Measurements from ENCODE around the gene CLCC1. TPM values are rescaled to one million over a fixed set of nuclear protein-coding genes. Genes with fewer than 3 reads are reported as not detected.
"Not testable (repeated sequence)": the region's sequence is repeated elsewhere in the genome, so short reads cannot be mapped to it uniquely, and the experiment has no call there.

Gene CLCC1
- total RNA-seq, 6 donors from 2014 or later, result 16.1 to 31.3 (median 25.8) TPM

- H3K4me1 ChIP-seq, result peaks cover 8 to 13% (median 11%) of the 10 kb centered on the region in 4 donors
- H3K27me3 ChIP-seq, result no peaks in the 10 kb centered on the region
- DNase-seq, result no peak
- H3K4me3 ChIP-seq, result no peak overlapping the region
- WGBS, 2 donors, result 85 to 88% methylated on average over 4 of the region's 4 CpGs
- no peak for ATAC-seq (ENCODE audit: low FRiP score in 2 of 2)
- no peaks in the 10 kb centered on the region for H3K9me3 ChIP-seq
- TF ChIP-seq POLR2AphosphoS5 (IDR thresholded peaks at IDR 0.05) (no peak), POLR2A (IDR thresholded peaks at IDR 0.05) (no peak), EP300 (IDR thresholded peaks at IDR 0.05) (no peak)
- TF ChIP-seq, protein P1, sequence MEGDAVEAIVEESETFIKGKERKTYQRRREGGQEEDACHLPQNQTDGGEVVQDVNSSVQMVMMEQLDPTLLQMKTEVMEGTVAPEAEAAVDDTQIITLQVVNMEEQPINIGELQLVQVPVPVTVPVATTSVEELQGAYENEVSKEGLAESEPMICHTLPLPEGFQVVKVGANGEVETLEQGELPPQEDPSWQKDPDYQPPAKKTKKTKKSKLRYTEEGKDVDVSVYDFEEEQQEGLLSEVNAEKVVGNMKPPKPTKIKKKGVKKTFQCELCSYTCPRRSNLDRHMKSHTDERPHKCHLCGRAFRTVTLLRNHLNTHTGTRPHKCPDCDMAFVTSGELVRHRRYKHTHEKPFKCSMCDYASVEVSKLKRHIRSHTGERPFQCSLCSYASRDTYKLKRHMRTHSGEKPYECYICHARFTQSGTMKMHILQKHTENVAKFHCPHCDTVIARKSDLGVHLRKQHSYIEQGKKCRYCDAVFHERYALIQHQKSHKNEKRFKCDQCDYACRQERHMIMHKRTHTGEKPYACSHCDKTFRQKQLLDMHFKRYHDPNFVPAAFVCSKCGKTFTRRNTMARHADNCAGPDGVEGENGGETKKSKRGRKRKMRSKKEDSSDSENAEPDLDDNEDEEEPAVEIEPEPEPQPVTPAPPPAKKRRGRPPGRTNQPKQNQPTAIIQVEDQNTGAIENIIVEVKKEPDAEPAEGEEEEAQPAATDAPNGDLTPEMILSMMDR (IDR thresholded peaks at IDR 0.05), result no peak
- H3K36me3 ChIP-seq, result peaks cover 2 to 30% (median 7%) of the 10 kb centered on the region in 4 donors
- peak overlapping the region in 1 of 4 donors; percentile 5 for H3K27ac ChIP-seq
These were observed 14.2 kb downstream of the CLCC1 start for GRCh38 chr1:108949044-108949443.

- ATAC-seq (ENCODE audit: low FRiP score in 2 of 2) (peak in 1 of 2 donors; percentile 31), DNase-seq (no peak)
- no peak for TF ChIP-seq POLR2A (IDR thresholded peaks at IDR 0.05)
- TF ChIP-seq, protein P1 (IDR thresholded peaks at IDR 0.05), result no peak
- TF ChIP-seq EP300 (IDR thresholded peaks at IDR 0.05), result no peak
- no peak for TF ChIP-seq POLR2AphosphoS5 (IDR thresholded peaks at IDR 0.05)
- WGBS, 2 donors, result 27 to 35% methylated on average over 6 of the region's 6 CpGs
- Histone ChIP-seq H3K4me3 (no peak overlapping the region), H3K4me1 (peaks cover 8 to 13% (median 11%) of the 10 kb centered on the region in 4 donors), H3K27ac (peak overlapping the region in 2 of 4 donors; percentile 10 to 38), H3K9me3 (no peaks in the 10 kb centered on the region), H3K36me3 (peaks cover 3 to 37% (median 13%) of the 10 kb centered on the region in 4 donors), H3K27me3 (no peaks in the 10 kb centered on the region)
These were observed 15.3 kb downstream of the CLCC1 start for GRCh38 chr1:108947871-108948525.

- H3K4me3 ChIP-seq, result no peak overlapping the region
- peak in 1 of 2 donors; percentile 54 for DNase-seq
- WGBS, 2 donors, result 98% methylated on average over 9 of the region's 9 CpGs
- H3K9me3 ChIP-seq, result no peaks in the 10 kb centered on the region
- TF ChIP-seq, protein P1 (IDR thresholded peaks at IDR 0.05), result no peak
- TF ChIP-seq EP300 (IDR thresholded peaks at IDR 0.05) (no peak), POLR2A (IDR thresholded peaks at IDR 0.05) (no peak), POLR2AphosphoS5 (IDR thresholded peaks at IDR 0.05) (no peak)
- H3K4me1 ChIP-seq, result no peaks in the 10 kb centered on the region
- H3K36me3 ChIP-seq, result peaks cover 22 to 92% (median 55%) of the 10 kb centered on the region in 4 donors
- H3K27ac ChIP-seq, result no peak overlapping the region
- no peaks in the 10 kb centered on the region for H3K27me3 ChIP-seq
- ATAC-seq (ENCODE audit: low FRiP score in 2 of 2), result no peak
These were observed 27.1 kb downstream of the CLCC1 start for GRCh38 chr1:108936170-108936569.

- H3K4me3 ChIP-seq, result no peak overlapping the region
- no peaks in the 10 kb centered on the region for H3K9me3 ChIP-seq
- whole genome bisulfite sequencing, 2 donors, result 91 to 93% methylated on average over 5 of the region's 5 CpGs
- H3K4me1 ChIP-seq, result no peaks in the 10 kb centered on the region
- H3K27ac ChIP-seq, result no peak overlapping the region
- ATAC-seq (ENCODE audit: low FRiP score in 2 of 2), result no peak
- TF ChIP-seq, protein P1 (IDR thresholded peaks at IDR 0.05), result no peak
- TF ChIP-seq POLR2AphosphoS5 (IDR thresholded peaks at IDR 0.05), result no peak
- no peak for TF ChIP-seq POLR2A (IDR thresholded peaks at IDR 0.05)
- no peak for TF ChIP-seq EP300 (IDR thresholded peaks at IDR 0.05)
- no peak for DNase-seq
- peaks cover 32 to 98% (median 68%) of the 10 kb centered on the region in 4 donors for H3K36me3 ChIP-seq
- H3K27me3 ChIP-seq, result no peaks in the 10 kb centered on the region
These were observed 29.3 kb downstream of the CLCC1 start for GRCh38 chr1:108933944-108934343.

DNA sequence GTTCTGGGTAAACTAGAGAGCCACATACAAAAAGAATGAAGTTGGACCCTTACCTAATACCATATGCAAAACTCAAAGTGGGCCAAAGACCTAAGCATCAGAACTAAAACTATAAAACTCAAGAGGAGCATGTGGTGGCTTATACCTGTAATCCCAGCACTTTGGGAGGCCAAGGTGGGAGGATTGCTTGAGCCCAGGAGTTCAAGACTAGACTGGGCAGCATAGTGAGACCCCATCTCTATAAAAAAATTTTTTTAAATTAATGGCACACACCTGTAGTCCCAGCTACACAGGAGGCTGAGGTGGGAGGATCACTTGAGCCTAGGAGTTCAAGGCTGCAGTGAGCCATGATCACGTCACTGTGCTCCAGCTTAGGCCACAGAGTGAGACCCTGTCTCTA, 35.7 kb downstream of the CLCC1 start:
- peaks cover 29 to 99% (median 60%) of the 10 kb centered on the region in 4 donors for H3K36me3 ChIP-seq
- WGBS, 2 donors, result 92 to 95% methylated on average over 1 of the region's 1 CpG

More for the DNA sequence above, 35.7 kb downstream of the CLCC1 start:
- not testable (repeated sequence) for ATAC-seq (ENCODE audit: low FRiP score in 2 of 2); H3K27me3 ChIP-seq; H3K4me3 ChIP-seq; DNase-seq; H3K4me1 ChIP-seq; H3K9me3 ChIP-seq; H3K27ac ChIP-seq

All from upper lobe of left lung (tissue), 6 donors.